Measurements from ENCODE around the gene HOXC11.

HOXC11 gene

GRCh38 chr12:53942467-53942997 is 30.4 kb upstream of the HOXC11 start:
- DNase-seq (ENCODE audit: low read depth, low spot score), result no peak

- no peak for DNase-seq (ENCODE audit: low read depth, low spot score)
Measured at GRCh38 chr12:53944209-53944608, 28.7 kb upstream of the HOXC11 start.

GRCh38 chr12:53944907-53945847 is 27.7 kb upstream of the HOXC11 start:
- no peak for DNase-seq (ENCODE audit: low read depth, low spot score)

- no peak for DNase-seq (ENCODE audit: low read depth, low spot score)
Measured at GRCh38 chr12:53947743-53948142, 25.2 kb upstream of the HOXC11 start.

GRCh38 chr12:53948650-53949593 is 24.0 kb upstream of the HOXC11 start:
- no peak for DNase-seq (ENCODE audit: low read depth, low spot score)

GRCh38 chr12:53949631-53950436 is 23.1 kb upstream of the HOXC11 start:
- no peak for DNase-seq (ENCODE audit: low read depth, low spot score)

- no peak for DNase-seq (ENCODE audit: low read depth, low spot score)
Measured at GRCh38 chr12:53950437-53950773, 22.5 kb upstream of the HOXC11 start.

GRCh38 chr12:53950789-53951576 is 21.9 kb upstream of the HOXC11 start:
- no peak for DNase-seq (ENCODE audit: low read depth, low spot score)

- no peak for DNase-seq (ENCODE audit: low read depth, low spot score)
Measured at GRCh38 chr12:53951577-53952334, 21.2 kb upstream of the HOXC11 start.

- no peak for DNase-seq (ENCODE audit: low read depth, low spot score)
Measured at GRCh38 chr12:53952335-53952694, 20.6 kb upstream of the HOXC11 start.

GRCh38 chr12:53952871-53953734 is 19.8 kb upstream of the HOXC11 start:
- no peak for DNase-seq (ENCODE audit: low read depth, low spot score)

- no peak for DNase-seq (ENCODE audit: low read depth, low spot score)
Measured at GRCh38 chr12:53953831-53954693, 18.9 kb upstream of the HOXC11 start.

- DNase-seq (ENCODE audit: low read depth, low spot score), result no peak
Measured at GRCh38 chr12:53954694-53955035, 18.3 kb upstream of the HOXC11 start, which contains the start of gene HOXC12. HOXC12 (plus strand) TSS chr12:53954903; CDS start chr12:53954930, 27 bp downstream.

- no peak for DNase-seq (ENCODE audit: low read depth, low spot score)
Measured at GRCh38 chr12:53955036-53955775, 17.7 kb upstream of the HOXC11 start.

GRCh38 chr12:53955776-53956250 is 17.1 kb upstream of the HOXC11 start:
- no peak for DNase-seq (ENCODE audit: low read depth, low spot score)

- DNase-seq (ENCODE audit: low read depth, low spot score), result no peak
Measured at GRCh38 chr12:53956251-53956887, 16.6 kb upstream of the HOXC11 start.
